Left kidney (tissue), 8 donors: Measurements from ENCODE around the gene MYO10. TPM values are rescaled to one million over a fixed set of nuclear protein-coding genes. Genes with fewer than 3 reads are reported as not detected.
"Not testable (repeated sequence)": the region's sequence is repeated elsewhere in the genome, so short reads cannot be mapped to it uniquely, and the experiment has no call there.

Experiments used
- DNase-seq: peaks from one replicate; pipeline ENCODE4 v3.0.0-alpha.2; 2013
- long read RNA-seq, 8 donors: transcript quantifications; one replicate each; lab custom pipeline, GENCODE V29; 2026
- polyA plus RNA-seq: library from polyadenylated mRNA; unstranded; fragments of 120-200 nt; gene quantifications from one replicate; pipeline ENCODE4 v1.2.1, GENCODE V29; 2013; ENCODE audit not compliant: insufficient read length

MYO10 gene
- 43.8 TPM for polyA plus RNA-seq
- long read RNA-seq, donor 1, partial matches to known transcripts = 18 of 18 reads
- long read RNA-seq, donor 1, other reads (novel, unspliced or antisense) = 0 of 18 reads
- long read RNA-seq, donor 2, partial matches to known transcripts = 13 of 13 reads
- long read RNA-seq, donor 2, other reads (novel, unspliced or antisense) = 0 of 13 reads
- long read RNA-seq, donor 3, partial matches to known transcripts = 8 of 9 reads
- long read RNA-seq, donor 3, other reads (novel, unspliced or antisense) = 0 of 9 reads
- long read RNA-seq, donor 4 = 0 reads
- long read RNA-seq, donor 5, full-length matches to known transcripts = 1 of 12 reads
- long read RNA-seq, donor 5, partial matches to known transcripts = 11 of 12 reads
- long read RNA-seq, donor 5, other reads (novel, unspliced or antisense) = 0 of 12 reads
- long read RNA-seq, donor 6, partial matches to known transcripts = 0 of 1 reads
- long read RNA-seq, donor 6, other reads (novel, unspliced or antisense) = 0 of 1 reads
- long read RNA-seq, donor 7, partial matches to known transcripts = 23 of 23 reads
- long read RNA-seq, donor 7, other reads (novel, unspliced or antisense) = 0 of 23 reads
- long read RNA-seq, donor 8, partial matches to known transcripts = 6 of 6 reads
- long read RNA-seq, donor 8, other reads (novel, unspliced or antisense) = 0 of 6 reads

DNA sequence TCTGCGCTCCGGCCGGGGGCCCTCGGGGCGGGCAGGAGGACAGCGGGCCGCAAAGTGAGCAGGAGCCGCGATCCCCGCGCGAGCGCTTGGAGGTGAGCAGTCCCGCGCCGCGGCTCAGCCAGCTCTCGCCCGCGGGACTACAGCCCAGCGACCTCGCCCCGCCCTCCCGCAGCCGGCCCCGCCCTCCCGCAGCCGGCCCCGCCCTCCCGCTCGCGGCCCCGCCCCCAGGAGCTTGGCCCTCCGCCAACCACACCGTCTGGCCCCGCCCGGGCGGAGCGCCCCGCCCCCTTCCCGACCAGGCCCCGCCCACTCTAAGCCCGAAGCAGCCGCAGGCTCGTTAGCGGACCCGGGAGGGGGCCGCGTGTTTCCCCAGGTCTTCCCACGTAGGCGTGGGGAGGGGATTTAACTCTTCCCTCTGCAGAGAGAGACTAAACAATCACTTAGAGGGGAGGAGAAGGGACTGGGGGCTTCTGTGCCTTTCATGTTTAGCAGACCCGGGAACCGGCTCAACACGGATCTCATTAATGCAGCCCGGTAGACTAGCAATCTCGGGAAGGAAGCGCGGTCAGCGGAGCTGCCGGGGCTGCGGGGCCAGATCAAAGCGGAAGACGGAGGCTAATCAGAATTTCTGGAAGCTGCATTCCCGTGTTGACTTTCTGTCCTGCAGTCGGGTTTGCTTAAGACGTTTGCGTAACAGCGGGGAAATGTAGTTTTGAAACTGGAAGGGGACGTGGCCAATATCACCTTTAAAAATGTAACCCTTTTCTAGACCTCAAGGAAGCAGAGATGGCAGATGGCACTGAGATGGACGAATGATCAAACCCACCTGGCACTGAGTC is at the start of gene MYO10:
Gene MYO10 (minus strand): TSS at position 139 of the 839 bp plus-strand sequence. CDS start 480 bp downstream, outside the sequence.
- DNase-seq = peak; percentile 76

DNA sequence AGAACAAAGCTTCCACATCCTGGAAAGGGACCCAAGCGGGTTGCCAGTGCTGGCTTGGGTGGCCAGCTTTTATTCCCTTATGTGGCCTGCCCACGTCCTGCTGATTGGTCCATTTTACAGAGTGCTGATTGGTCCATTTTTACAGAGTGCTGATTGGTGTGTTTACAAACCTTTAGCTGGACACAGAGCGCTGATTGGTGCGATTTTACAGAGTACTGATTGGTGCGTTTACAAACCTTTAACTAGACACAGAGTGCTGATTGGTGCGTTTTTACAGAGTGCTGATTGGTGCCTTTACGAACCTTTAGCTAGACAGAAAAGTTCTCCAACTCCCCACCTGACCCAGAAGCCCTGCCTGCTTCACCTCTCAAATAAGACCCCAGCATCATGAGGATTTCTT is 49.2 kb upstream of the MYO10 start:
- DNase-seq = not testable (repeated sequence)

DNA sequence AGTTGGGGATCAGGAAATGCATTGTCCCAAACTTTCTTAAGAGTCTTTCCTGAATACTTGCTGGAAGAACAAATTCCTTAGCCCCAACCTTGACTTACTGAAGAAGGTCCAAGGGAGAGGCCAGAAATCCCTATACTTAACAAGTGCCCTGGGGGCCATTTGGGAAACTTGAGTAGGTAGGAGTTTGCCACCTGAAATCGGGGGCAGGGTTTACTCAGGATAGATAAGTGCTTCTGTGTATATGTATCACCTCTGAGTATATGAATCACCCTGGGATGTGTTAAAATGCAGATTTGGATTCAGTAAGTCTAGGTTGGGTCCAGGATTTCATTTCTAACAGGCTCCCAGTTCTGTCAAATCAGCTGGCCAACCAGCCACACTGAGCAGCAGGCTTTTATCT is 47.9 kb upstream of the MYO10 start:
- DNase-seq = no peak

DNA sequence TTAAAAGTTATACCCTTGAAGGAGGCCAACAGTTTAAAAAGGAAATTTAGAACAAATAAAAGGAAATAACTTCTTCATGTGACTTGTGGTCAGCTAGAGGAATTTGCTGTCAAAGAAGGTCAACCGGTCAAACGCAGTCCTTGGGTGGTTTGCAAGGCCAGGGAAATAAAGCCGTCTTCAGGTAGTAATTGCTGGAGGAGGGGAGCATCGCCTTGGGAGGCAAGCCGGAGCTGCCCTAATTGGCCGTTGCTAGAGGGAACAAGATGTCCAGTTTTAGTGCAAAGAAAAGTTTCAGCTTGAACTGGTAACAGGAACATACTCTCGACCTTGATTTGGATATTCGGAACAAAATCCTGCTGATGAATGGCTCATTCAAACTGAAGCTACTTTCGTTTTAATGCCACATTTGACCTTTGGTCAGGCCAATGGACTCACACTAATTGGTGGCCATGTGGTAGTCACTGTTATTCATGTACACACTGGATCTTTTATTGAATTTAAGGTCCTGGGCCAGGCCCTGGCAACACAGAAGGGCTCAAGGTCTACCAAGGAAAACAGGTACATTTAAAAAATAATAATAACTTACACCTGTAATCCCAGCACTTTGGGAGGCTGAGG is 47.0 kb upstream of the MYO10 start:
- no peak for DNase-seq

DNA sequence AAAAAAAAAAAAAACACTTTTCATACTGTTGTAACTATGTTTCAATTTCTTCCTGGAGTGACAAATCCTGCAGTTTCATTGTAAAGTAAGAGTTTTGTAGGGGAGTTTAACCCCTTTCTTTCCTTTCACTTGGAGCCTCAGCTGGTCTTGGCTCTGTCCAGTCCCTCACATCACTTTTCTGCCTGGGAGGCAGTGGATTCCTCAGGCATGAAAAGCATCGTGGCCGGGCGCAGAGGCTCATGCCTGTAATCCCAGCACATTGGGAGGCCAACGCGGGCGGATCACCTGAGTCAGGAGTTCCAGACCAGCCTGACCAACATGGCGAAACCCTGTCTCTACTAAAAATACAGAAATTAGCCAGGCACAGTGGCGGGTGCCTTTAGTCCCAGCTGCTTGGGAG is 45.6 kb upstream of the MYO10 start:
- no peak for DNase-seq

DNA sequence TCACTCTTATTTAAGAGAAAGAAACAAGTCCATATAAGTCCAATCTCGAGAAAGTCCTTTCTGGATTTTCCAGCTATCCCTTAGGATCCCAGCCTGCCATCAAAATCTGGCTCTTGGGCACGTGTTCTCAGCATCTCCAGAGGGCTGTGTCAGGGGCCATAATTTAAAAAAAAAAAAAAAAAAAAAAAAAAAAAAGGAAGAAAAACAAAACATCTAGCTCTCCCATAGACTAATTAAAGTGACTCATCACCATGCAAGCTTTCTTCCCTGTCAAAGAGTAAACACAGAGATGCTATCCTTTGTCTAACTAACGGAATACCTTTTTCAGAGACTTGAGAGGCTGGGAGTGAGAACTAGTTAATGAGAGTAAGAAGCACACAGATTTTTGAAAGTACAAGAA is 44.9 kb upstream of the MYO10 start:
- DNase-seq = no peak

DNA sequence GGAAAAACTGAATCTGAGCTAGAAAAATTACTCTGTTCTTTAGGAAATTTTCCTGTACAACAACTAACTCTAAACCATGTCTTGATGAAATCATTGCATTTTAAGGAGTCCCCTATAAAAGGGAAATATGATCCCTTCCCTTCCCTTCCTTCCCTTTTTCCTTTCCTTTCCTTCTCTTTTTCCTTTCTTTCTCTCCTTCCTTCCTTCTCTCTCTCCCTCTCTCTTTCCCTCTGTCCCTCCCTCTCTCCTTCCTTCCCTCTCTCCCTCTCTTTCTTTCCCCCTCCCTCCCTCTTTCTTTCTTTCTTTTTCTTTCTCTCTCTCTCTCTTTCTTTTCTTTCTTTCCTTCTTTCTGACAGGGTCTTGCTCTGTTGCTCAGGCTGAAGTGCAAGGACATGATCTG is 42.2 kb upstream of the MYO10 start:
- no peak for DNase-seq

DNA sequence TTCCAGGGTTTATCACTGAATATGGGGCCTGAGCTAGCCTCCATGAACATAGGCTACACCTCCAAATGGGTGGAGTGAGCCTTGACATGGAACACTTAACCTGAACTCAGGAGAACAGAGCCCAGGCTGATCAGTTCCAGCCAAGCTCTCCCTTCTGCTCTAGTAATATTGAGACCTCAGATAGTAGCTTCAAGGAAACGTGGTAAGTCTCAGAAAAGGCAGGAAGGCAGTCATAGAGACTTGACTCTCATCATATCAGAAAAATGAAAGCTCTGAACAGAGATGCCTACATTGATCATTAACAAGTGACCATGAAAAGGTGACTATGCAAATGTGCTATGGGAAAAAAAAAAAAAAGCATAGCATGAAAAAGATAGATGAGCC is 40.5 kb upstream of the MYO10 start:
- DNase-seq = no peak

DNA sequence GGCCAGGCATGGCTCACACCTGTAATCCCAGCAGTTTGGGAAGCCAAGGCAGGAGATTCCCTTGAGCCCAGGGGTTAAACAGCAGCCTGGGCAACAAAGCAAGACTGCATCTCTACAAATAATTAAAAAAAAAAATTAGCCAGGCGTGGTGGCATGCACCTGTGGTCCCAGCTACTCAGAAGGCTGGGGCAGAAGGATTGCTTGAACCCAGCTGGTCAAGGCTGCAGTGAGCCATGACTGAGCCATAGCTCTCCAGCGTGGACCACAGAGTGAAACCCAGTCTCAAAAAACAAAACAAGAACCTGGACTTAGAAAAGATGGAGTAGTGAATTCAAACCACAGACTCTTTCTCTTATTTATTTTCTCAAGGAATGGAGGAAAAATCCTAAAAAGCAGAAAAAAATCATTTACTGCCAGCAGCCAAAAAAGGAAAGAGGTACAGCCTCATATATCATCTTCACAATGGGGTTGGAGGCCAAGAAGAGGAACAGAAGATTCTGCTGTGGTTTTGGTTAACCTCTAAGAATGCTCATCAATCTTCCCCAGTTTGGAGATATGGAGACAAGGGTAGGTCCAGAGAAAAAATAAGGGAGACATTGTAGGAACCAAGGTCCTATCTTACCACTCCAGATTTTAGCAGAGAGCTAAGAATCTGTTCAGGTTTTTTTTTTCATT is 40.0 kb upstream of the MYO10 start:
- no peak for DNase-seq

DNA sequence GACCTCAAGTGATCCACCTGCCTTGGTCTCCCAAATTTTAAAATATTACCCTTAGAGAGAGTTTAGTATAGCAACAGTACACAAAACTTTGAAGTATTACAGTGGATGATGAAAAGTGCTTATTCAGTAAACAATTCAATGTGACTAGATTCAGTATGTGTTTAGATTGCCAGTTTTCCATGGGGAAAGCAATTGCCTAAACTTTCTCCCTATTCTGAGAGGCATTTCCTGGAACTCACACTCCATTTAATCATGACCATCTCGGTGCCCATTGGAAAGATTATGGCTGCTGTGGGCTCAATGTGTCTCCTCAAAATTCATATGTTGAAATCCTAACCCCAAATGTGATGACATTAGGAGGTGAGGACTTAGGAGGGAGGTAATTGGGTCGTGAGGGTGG is 38.9 kb upstream of the MYO10 start:
- no peak for DNase-seq

DNA sequence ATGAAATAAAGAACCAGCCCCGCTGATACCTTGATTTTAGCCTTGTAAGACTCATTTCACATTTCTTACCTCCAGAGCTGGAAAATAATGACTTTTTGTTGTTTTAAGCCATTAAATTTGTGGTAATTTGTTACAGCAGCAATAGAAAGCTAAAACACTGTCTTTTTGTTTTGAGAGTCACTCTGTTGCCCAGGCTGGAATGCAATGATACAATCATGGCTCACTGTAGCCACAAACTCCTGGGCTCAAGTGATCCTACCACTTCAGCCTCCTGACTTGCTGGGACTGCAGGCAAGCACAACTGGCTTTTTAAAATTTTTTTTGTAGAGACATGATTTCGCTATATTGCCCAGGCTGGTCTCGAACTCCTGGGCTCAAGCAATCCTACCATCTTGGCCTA is 34.7 kb upstream of the MYO10 start:
- no peak for DNase-seq

DNA sequence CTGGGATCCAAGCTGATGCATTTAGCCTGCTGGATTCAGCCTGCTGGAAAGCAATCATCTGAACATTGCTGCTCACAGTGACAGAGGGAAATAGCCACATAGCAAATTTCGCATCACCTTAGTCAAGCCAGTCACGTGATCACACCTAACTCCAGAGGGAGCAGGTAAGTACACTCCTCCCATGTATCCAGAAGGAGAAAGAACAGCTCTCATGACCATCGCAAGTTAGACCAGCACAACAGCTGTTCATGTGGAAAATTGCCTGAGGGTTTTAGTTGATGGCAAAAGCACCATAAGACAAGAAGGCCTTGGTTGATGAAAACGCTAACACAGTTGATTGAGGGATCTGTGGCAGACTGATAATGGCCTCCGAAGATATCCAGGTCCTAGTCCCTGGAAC is 34.2 kb upstream of the MYO10 start:
- DNase-seq = no peak

DNA sequence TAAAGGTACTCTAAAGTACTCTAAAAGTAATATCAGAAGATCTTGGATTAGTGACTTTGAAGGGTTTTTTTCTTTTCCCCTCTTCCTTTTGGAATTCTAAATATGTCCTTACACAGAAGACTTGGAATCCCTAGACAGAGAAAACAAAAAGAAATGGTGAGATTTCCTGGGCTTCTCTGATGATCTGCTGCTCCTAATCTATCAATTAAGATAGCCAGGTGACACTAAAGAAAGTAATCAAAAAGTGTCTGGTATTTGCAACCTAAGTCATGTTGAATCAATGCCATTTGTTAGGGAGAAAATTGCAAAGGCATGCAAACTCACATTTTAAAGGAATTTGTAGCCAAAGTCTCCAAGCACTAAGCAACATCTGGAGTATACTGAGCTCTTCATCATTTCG is 29.5 kb upstream of the MYO10 start:
- no peak for DNase-seq

DNA sequence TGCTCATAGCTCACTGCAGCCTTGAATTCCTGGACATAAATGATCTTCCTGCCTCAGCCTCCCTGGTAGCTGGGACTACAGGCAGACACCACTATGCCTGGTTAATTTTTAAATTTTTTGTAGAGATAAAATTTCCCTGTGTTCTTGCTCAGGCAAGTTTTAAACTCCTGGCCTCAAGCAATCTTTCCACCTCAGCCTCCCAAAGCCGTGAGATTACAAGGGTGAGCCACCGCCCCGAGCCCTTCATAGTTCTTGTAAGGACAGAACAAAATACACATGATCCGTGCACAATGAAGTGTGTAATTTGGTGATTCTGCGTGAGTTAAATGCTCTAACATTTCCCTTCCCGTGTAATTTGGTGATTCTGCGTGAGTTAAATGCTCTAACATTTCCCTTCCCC is 27.7 kb upstream of the MYO10 start:
- no peak for DNase-seq

DNA sequence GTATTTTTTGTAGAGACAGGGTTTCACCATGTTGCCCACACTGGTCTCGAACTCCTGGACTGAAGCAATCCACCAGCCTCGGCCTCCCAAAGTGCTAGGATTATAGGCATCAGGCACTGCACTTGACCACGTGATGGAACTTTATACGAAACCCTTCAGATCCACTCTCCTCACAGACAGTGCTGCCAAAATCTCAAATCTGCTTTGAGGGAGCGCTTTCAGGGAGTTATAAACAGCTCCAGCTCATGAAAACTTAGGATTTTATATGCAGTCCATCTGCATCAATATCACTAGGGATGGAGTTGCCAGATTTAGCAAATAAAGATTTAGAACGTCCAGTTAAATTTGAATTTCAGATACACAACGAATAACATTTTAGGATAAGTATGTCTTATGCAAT is 25.0 kb upstream of the MYO10 start:
- DNase-seq = no peak

DNA sequence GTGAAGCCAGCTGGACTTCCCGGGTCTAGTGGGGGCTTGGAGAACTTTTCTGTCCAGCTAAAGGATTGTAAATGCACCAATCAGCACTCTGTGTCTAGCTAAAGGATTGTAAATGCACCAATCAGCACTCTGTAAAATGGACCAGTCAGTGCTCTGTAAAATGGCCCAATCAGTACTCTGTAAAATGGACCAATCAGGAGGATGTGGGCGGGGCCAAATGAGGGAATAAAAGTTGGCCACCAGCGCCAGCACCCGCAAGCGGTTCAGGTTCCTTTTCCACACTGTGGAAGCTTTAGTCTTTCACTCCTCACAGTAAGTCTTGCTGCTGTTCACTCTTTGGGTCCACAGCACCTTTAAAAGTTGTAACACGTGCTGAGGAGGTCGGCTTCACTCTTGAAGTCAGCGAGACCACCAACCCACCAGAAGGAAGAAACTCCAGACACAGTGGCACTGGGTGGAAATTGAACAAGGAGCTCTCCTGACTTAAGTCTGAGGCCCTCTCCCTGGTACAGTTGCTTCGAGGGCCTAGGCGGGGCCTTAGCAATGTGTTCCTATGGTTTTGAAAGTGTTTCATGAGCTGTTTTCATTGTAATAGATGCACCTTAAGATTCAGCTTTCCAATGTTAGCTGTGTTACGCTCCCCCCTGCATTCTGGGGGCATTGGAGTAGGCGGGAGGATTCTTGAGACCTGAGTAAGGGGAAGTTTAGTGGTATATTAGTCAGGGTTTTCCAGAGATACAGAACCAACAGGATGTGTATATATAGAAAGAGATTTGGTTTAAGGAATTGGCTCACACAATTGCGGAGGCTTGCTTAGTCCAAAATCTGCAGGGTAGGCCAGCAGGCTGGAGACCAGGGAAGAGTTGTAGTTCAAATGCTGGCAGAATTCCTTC is 21.5 kb upstream of the MYO10 start:
- DNase-seq = no peak

DNA sequence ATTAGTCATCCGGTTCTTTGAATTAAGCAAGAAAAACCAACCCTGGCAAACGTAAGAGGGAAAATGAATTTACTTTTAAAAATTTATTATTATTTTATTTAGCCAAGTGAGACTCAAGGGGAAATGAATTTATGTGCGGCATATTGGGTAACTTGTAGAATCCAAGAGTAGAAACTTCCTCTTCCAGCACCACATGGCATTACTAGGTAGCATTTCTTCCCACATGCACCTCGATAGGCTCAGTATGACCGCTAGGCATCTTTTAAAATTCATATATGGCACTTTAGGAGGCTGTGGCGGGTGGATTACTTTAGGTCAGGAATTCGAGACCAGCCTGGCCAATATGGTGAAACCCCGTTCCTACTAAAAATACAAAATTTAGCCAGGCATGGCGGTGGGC is 17.6 kb upstream of the MYO10 start:
- no peak for DNase-seq

DNA sequence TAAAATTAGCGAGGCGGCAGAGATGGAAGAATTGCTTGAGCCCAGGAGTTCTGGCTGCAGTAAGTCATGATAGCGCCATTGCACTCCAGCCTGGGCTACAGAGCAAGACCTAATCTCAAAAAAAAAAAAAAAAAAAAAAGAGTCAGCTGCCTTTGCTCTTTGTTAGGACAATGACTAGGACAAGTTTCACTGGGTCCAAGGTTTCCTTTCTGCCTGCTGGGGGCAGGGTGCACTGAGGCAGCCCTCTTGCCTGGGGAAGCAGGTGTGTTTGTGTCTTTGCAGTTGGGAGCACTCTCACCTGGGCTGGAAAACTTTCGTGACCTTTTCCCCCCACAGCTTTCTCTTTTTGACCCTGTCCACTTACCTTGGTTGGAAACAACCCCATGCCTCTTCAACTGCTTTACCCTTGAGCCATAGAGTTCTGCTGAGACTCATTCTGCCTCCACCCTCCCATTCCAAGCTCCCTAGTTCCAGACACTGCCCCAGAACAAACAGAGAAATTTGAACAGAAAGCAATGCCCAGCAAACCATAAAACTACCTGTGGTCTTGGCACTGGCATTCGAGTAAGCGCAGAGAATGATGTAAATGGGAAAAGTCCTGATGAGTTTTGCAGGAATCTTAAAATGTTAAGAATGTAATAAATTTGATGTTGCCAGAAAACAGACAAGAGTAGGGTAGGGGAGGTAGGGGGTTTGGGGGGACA is 17.0 kb upstream of the MYO10 start:
- no peak for DNase-seq

DNA sequence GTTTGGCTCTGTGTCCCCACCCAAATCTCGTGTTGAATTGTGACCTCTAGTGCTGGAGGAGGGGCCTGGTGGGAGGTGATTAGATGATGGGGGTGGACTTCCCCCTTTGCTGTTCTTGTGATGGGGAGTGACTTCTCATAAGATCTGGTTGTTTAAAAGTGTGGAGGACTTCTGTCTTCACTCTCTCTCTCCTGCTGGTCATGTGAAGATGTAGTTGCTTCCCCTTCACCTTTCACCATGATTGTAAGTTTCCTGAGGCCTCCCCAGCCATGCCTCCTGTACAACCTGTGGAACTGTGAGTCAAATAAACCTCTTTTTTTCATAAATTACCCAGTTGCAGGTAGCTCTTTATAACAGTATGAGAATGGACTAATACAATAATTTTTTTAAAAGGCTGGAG is 10.6 kb upstream of the MYO10 start:
- DNase-seq = no peak
